Lower lobe of right lung (tissue), 2 donors: ENCODE results near the gene KIAA0753. TPM values are rescaled to one million over a fixed set of nuclear protein-coding genes. Genes with fewer than 3 reads are reported as not detected.

ENCODE experiments used
- ATAC-seq, 2 donors: fragments of 200-7000 bp; cut with Tn5 transposase; one replicate each; pipeline ENCODE4 v1.9.1; 2020 to 2022; ENCODE audit warnings: mild to moderate bottlenecking in 2 of 2, moderate library complexity in 2 of 2
- DNase-seq: peaks from one replicate; pipeline ENCODE4 v3.0.0-alpha.2; 2020
- H3K27ac ChIP-seq: fragments of 200-600 bp; one replicate; pipeline ENCODE4 v1.8.0; 2022
- H3K27me3 ChIP-seq: fragments of 200-600 bp; one replicate; pipeline ENCODE4 v1.8.0; 2022; ENCODE audit warnings: low read depth
- H3K36me3 ChIP-seq: fragments of 200-600 bp; one replicate; pipeline ENCODE4 v1.8.0; 2022; ENCODE audit warnings: mild to moderate bottlenecking
- H3K4me1 ChIP-seq: fragments of 200-600 bp; one replicate; pipeline ENCODE4 v1.8.0; 2022
- H3K4me3 ChIP-seq: fragments of 200-600 bp; one replicate; pipeline ENCODE4 v1.8.0; 2022; ENCODE audit warnings: mild to moderate bottlenecking
- H3K9me3 ChIP-seq: fragments of 200-600 bp; one replicate; pipeline ENCODE4 v1.8.0; 2022
- CTCF ChIP-seq: fragments of 200-600 bp; IDR thresholded peaks from one replicate; pipeline ENCODE4 v1.8.0; 2022; ENCODE audit warnings: antibody characterized with exemption, mild to moderate bottlenecking
- intact Hi-C: fragments of 100-400 bp; cut with DNase I; formaldehyde crosslinking; loops from one replicate; pipeline ENCODE4 v1.11.0; 2022
- long read RNA-seq: library from polyadenylated mRNA; unstranded; transcript quantifications from one replicate; pipeline ENCODE4 v2.0.0, GENCODE V29; 2021
- total RNA-seq: library from RNA; stranded (reverse); fragmentation: NEBNext Ultra II Directional; extraction: Animal tissue kit (Norgen Biotek cat#: 25700); gene quantifications from one replicate; pipeline ENCODE4 v1.2.1, GENCODE V29; 2021
- donor health status: DM: no; HTN: yes; CAD: no; lungs with severe emphysema.

KIAA0753 gene
- total RNA-seq = 20.0 TPM
- long read RNA-seq, full-length matches to known transcripts = 2 of 4 reads
- long read RNA-seq, partial matches to known transcripts = 1 of 4 reads
- long read RNA-seq, other reads (novel, unspliced or antisense) = 1 of 4 reads

- Histone ChIP-seq H3K4me1 (peaks cover 32% of the 10 kb centered on the region), H3K36me3 (peaks cover 34% of the 10 kb centered on the region), H3K27me3 (no peaks in the 10 kb centered on the region), H3K27ac (peak within 1 kb of the TSS; percentile 93), H3K9me3 (no peaks in the 10 kb centered on the region), H3K4me3 (peak within 1 kb of the TSS; percentile 93)
- intact Hi-C loops = no loop called here
- no peak for TF ChIP-seq CTCF
- DNase-seq (peak; percentile 96), ATAC-seq (peak; percentile 96 to 98)
Observed at GRCh38 chr17:6640536-6641246, at the start of gene KIAA0753, which contains the start of gene TXNDC17. KIAA0753 (minus strand) TSS chr17:6640711; CDS start chr17:6635103, 5,608 bp downstream. TXNDC17 (plus strand) TSS chr17:6641060; CDS start chr17:6641083, 23 bp downstream.

- no peak for TF ChIP-seq CTCF
- intact Hi-C loops = no loop called here
Observed at GRCh38 chr17:6688944-6689343, 48.4 kb upstream of the KIAA0753 start.

GRCh38 chr17:6686026-6686425, 45.5 kb upstream of the KIAA0753 start:
- intact Hi-C loops = no loop called here
- TF ChIP-seq CTCF = no peak
- ATAC-seq (no peak), DNase-seq (no peak)
- no peaks in the 10 kb centered on the region for H3K9me3 ChIP-seq
- H3K4me1 ChIP-seq = no peaks in the 10 kb centered on the region
- no peak overlapping the region for H3K27ac ChIP-seq
- H3K36me3 ChIP-seq = no peaks in the 10 kb centered on the region
- H3K27me3 ChIP-seq = peaks cover 13% of the 10 kb centered on the region
- H3K4me3 ChIP-seq = no peak overlapping the region

More at GRCh38 chr17:6688944-6689343, 48.4 kb upstream of the KIAA0753 start:
- Histone ChIP-seq H3K36me3 (no peaks in the 10 kb centered on the region), H3K27ac (no peak overlapping the region), H3K27me3 (peaks cover 20% of the 10 kb centered on the region), H3K4me1 (no peaks in the 10 kb centered on the region), H3K9me3 (no peaks in the 10 kb centered on the region), H3K4me3 (no peak overlapping the region)
- no peak for ATAC-seq
- DNase-seq = no peak

- no peaks in the 10 kb centered on the region for H3K36me3 ChIP-seq
- ATAC-seq (no peak), DNase-seq (no peak)
- intact Hi-C loops = no loop called here
- H3K27ac ChIP-seq = no peak overlapping the region
- no peaks in the 10 kb centered on the region for H3K9me3 ChIP-seq
- H3K27me3 ChIP-seq = peaks cover 9% of the 10 kb centered on the region
- TF ChIP-seq CTCF = no peak
- H3K4me3 ChIP-seq = no peak overlapping the region
- H3K4me1 ChIP-seq = no peaks in the 10 kb centered on the region
Observed at GRCh38 chr17:6684881-6685767, 44.6 kb upstream of the KIAA0753 start.

- no peaks in the 10 kb centered on the region for H3K9me3 ChIP-seq
- H3K4me3 ChIP-seq = no peak overlapping the region
- no peak for TF ChIP-seq CTCF
- ATAC-seq (no peak), DNase-seq (no peak)
- no peaks in the 10 kb centered on the region for H3K4me1 ChIP-seq
- peaks cover 13% of the 10 kb centered on the region for H3K27me3 ChIP-seq
- no peak overlapping the region for H3K27ac ChIP-seq
- intact Hi-C loops = no loop called here
- H3K36me3 ChIP-seq = no peaks in the 10 kb centered on the region
Observed at GRCh38 chr17:6684460-6684783, 43.9 kb upstream of the KIAA0753 start.
